GM21526 (cell line): ENCODE measurements around the gene SLC6A9.

Source experiments
- ATAC-seq: cut with Tn5 transposase; IDR thresholded peaks from one replicate; pipeline ENCODE4 v1.9.1; 2021; ENCODE audit warnings: moderate library complexity; ENCODE audit not compliant: unreplicated experiment, low FRiP score

The SLC6A9 gene

DNA sequence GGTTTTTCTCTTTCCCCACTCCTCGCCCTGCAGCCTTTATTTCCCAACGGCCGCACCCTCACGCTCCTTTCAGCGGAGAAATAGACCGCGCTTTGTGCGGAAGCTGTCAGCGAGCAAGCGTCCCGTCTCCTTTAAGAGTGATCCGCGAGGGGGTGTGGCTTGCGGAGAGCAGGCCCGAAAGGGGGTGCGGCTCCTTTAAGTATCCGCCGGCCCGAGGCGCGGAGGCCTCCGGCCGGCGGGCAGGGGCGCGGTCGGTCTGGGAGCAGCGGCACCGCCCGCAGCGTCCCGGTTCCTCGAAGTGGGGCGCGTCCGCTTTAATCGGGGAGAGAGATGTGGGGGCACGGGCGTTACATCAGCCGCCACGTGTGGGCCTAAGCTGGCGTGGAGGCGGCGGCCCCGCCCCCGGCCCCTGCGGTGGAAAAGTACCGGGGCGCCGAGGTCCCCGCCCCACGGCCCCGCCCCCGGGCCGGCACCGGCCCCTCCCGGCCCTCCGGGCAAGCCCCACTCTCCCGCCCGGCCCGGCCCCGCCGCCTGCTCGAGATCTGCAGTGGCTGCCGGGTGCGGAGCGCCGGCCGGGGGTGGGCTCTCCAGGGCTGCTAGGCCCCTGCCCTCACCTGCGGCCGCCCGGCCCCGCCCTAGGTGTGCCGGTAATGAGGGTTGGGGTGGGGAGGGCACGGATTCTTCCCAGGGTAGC lies 1.2 kb downstream of the SLC6A9 start:
- ATAC-seq, result peak; percentile 81

DNA sequence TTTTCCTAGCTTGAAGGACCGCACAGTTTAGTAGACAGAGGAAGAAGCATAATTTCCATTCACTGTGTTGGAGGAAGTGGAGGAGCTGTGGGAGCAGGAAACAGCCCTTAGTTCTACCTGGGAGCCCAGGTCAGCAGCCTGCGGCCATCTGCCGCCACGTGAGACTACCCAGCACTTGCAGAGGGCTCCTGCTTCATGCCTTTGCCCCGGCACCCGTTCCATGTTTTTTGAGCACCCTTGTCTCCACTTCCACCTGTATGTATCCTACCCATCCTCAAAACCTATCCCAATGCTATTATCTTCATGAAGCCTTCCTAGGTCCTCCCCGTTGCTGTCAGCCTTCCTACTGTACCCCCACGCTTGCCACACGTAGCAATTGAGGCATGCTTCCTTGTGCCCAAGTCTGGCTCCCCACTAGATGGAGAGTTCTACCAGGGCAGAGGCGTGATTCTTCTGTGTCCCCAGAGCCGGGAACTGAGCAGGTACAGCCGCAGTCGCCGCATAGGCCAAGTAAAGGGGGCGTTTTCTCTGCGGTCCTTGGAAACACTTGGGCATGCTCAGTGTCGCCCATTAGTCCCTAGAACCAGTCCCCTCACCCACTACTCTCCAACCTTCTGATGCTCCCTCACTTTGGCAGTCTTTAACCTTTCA lies 1.9 kb downstream of the SLC6A9 start:
- peak; percentile 34 for ATAC-seq

DNA sequence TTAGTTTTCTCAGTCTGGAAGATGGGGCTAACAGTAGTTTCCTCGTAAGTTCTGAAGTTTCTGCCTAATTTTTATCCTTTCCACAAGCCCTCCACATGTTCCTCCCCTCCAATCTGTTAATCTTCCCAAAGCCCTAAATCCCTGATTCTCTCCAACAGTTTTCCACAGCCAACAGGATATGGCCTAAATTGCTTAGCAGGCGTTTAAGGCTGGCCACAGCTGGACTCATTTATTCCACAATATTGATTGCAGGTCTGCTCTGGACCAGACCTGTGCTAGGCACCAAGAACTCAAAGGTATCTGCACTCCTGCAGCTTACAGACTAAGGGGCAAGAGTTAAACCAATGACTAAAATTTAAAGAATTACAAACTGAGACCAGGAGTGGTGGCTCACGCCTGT lies 3.9 kb downstream of the SLC6A9 start:
- ATAC-seq, result no peak

DNA sequence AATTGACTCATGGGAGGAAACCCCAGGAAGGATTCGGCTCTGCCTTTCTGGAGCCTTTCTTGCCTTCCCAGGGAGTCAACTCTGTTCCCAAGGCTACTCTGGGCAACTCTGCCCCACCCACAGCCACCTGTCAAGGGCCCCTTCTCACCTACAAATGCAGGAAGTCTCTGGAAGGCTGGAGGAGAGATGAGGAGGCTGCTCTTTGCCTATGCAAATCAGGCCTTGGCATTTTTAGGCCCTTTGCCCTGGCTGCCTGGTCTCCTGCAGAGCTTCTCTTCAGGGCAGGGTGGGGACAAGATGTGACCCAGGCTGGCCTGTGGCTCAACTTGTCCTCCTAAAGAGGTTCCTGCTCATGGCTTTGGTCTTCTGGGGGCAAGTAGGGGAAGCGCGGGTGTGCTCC lies 5.4 kb downstream of the SLC6A9 start:
- no peak for ATAC-seq

DNA sequence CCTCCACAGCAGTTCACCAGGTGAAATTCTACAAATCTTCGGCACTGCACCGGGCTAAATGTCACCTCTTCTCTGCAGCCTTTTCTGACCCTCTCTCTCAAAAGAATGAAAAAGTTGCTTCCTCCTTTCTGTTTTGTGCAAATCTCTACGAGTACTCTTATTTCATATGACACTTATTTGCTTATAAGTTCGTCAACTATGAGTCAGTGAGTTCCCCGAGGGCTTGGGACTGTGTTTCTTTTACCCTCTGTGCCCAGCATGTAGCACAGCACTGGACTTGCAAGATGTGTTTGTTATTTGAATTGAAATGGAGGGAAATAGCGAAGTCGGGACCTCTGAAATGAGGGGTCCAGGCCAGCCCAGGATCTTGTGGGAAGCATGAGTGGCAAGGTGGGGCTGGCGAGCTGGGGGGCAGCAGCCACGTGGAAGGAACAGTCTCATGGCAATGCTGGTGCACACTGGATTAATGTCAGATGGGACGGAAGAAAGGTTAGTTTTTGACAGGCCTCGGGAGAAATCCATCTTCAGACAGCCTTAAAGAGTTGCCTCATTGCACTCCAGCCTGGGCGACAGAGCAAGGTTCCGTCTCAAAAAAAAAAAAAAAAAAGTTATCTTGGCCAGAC lies 6.2 kb downstream of the SLC6A9 start:
- no peak for ATAC-seq

DNA sequence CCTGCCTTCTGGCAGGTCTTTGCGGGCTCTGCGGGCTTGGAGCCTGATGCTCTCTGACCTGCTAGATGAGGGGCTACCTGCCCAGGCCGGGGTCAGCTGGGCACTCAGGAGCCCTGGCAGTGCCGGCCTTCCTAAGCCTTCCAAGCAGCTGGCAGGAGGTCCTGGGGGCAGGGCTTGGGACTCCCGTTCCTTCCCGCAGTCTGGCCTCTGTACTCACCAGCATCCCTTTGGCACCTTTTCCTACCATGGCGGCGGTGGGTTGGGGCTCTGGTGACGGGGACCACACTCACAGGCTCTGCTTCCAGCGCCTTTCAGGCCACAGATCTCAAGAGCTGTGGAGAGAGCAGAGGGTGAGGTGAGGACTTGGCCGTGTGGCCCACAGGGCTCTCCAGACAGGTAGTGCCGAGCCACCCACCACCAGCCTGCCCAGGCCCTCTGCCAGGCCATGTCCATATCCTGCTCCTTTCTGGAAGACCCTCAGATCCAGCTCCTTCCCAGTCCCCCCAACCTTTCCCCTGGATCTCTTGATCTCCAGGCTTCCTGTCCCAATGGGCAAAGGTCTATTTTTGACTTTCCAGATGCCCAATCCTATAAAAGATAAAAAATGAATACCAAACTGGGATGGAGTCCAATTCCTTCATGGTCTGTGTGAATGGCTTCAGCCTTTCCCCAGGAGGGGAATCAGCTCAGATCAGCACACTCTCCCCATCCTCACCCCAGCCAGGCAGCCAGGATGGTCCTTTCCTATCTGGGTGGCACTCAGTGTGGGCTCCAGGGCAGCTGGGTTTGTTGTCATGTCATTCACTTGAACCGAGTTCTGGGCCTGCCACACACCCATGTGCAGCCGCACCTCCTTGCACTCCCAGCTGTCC lies 7.0 kb downstream of the SLC6A9 start:
- no peak for ATAC-seq

DNA sequence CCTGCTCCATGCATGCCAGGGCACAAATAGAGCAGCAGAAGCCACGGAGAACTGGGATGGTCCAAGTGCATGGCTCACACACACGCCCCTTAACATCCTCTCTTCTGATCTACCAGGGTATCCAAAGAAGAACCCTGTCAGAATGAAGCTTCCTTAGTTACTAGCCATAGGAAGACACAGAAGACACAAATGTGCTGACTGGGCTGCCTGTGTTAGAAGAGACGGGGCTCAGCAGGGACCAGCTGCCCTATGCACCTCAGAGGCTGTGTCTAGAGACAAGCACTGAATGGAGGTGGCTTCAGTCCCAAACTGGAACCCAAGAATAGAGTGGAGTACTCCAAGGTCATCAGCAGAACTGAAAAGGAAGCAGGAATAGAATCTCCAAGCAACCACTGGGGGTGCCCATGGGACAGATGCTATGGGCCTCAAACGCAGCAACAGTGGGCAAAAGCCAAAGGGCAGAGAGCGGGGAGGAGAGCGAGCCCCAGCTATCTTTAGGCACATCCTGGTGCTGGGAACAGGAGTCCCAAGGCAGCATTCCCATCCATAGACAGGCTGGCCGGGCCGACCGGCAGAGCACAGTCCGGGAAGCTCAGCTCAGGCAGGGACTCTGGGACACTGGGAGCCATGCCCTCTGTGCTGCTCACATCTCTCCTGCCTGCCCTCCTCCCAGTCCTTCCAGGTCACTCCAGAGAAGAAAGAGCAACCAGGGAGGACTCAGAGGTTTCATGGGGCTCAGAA lies 9.5 kb downstream of the SLC6A9 start:
- no peak for ATAC-seq

DNA sequence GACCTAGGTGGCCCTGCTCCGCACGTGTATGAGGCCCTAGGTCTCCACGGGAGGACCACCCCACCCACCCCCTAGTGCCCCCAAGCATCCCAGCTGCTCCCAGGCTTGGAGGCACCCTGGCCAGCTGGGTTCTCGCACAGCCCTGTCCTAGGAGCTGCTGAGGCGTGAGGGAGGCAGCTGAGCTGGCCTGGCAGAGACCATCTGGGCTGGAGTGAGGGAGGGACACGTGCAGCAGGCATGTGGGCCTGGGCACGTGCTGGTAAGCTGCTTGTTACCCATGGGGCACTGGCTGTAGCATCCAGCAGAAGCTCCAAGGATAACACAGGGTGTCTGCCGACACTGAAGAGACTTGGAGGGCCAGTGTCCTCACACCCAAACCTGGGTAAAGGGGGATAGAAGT lies 10.1 kb downstream of the SLC6A9 start:
- no peak for ATAC-seq

DNA sequence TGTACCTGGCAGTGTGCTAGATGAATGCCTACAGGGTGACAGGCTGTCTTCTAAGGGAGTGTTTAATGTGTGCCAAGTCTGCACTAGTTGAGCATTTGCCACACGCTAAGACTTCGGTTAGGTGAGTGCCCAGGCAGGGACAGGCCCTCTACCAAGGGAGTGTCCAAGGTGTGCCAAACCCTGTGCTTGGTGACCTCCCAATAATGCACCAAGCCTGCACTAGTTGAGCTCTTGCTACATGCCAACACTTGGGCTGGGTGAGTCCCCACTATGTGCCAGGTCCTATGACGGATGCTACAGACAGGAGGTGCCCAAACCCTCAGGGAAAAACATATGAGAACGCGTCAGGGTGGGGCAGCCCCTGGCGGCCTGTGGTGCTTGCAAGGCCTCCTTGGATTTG lies 10.8 kb downstream of the SLC6A9 start:
- ATAC-seq, result no peak

DNA sequence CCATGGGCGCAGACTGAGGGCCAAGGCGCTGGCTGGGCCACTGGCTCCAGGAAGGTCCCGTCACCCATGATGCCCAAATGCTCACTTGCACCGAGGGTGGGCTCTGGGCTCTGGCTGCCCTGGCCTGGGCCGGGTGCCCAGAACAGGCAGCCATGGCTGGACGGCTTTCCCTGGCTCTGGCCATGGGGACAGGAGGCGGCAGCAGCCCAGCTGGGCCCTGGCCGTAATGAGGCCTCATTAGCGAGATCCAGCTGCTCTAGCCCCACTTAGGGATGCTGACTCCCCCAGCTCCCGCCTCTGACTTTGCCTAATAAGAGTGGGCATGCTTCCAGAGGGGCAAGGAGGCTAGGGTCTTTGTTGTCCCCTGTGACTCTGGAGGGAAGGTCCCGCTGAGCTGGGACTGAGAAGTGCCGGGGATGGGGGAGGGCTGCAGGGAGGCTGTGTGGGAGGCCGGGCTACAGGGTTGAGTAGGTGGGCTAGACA lies 11.8 kb downstream of the SLC6A9 start:
- no peak for ATAC-seq

DNA sequence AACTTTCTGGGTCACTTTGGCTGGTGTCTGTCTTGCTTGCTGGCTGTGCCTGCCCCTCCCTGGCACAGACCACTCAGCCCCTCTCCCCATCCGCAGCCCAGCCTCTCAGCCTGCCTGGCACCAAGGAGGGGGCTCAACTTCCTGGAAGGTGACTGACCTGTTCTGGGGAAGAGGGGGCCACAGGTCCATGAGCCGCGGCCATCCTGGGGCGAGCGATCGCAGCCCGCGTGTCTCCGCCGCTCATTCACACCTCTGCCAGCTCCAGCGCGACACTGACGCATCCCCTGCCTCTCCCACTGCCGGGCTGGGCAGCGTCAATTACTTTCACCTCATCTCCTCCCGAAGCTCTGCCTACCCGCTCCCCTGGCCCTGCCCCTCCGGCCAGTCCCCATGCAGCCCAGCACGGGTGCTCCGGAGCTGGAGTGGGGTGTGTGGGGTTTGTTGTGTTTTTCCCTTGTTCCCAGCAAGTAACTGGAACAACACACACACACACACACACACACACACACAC lies 14.3 kb downstream of the SLC6A9 start:
- no peak for ATAC-seq

DNA sequence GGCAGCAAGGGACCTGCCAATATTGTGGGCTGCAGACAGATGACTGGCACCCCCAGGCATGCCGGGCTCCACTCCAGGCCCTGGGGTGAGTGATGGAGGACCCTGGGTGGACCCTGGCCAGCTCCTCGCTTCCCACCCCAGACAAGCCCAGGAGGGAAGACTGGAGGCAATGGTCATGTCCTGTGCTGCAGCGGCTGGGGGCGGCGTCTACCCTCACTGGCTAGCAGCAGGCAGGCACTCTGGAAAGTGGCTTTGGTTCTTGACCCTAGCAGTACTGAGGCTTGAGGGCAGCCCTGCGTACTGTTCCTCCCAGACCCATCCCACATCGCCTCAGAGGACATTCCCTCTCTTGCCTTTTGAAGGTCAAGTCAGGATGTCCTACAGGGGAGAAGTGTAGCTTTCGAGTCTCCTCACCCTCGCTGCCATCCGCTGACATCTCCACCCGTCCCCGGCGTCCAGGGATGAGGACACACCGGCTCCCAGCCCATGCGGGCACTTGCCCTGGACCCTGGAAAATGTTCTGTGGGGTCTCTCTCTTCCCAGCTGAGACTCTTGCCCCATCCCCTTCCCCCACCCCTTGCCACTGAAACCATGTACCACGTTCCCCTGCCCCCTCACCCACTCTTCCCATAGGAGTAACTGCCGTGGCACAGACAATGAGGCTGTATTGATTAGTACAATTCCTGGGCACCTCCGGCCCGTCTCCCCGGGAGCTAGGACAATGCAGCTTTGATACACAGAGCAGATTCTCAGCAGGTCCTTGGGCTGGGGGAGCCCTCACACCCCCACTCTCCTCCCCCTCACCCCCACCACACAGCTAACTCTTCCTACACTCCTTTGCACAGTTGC lies 15.0 kb downstream of the SLC6A9 start:
- ATAC-seq, result no peak

DNA sequence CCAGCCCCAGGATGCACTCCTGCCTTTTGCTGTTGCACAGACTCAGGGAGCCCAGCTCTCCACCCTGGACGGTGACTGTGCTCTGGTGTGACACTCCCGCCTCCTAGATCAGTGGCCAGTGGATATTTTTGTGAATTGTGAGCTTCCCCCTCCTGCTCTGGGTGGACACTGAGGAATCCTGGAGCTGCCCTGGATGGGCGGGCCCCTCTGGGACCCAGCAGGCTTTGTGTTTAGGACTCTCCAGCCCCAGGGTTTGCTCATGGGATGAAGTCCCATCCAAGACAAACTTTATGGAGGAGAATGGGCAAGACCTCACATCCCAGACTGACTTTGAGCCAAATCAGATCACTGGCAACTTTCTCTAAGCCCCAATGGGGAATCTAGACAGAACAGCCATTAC lies 16.1 kb downstream of the SLC6A9 start:
- no peak for ATAC-seq

DNA sequence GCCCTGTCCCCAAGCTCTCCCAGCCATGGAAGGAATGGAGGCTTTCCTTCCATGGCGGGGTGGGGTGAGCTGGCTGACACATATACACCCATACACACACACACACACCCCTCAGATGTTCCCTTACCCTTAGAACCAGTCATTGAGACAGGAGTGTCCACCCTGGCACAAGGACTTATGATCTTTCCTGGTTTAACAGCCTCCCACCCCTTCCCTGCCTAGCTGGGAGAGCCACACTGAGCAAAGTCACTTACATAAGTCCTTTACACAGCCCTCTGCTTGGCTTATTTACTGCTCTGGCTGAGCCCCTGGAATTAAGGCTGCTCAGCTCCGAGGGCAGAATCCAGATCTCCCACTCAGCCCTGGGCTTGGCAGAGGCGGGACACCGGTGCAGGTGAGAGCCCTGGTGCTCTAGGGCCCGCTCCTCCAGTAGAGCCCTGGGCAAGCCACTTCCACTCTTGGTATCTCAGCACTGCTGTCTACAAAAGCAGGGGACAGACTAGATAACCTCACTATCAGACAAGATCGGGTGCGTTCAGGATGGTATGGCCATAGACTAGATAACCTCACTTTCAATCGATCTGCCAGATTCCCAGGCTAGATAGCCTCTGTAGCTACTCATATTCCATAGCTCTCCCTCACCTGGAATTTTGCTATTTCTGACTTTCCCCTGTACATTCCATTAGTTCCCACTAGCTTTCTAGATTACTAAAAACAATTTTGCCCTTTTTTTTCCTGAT lies 16.7 kb downstream of the SLC6A9 start:
- ATAC-seq, result no peak

DNA sequence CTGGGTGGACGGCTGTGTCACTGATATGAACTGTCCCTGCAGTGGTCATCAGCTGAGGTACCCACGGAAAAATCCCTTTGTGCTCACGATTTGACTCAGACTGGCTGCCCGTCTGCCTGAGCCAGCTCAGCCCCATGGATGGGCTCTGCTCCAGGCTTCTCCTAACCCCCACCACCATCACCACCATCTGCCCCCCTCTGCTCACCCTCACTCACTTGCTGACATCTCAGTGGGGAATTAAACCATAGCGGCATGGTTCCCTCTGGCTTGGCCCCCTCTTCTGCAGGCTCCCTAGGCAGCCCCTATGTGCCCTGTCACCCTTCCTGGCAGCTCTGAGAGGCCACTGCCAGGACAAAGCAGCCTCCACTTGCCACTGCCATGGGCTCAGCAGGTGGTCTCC lies 17.3 kb downstream of the SLC6A9 start:
- no peak for ATAC-seq

DNA sequence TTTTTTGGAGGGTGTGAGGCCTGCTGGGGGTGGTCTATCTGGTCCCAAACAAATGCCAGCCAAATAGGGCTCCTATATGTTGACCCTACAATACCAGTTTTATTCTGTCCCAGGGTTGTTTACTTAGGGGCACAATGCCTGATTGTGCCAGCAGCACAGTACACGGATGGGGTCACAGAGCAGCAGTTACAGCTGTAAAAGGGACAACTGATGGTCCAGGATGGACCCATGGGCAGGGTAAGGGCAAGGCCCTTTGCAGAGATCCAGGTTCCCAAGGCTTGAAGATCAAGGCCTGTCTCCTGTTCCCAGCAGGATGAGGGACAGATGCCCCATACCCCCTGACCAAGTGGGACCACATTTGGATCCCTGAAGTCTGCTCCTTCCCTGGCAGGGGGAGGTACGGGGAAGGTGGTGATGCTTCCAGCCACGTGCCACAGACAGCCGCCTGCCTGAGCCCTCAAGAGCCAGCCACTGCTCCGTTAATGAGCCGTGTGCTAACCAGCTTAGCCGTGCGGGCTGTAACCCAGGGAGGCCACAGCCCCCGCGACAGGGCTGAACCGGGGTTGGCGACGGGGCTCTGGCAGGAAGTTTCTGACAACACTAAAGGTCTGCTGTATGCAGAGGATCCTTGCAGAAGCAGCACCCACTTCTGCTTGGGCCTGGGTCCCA lies 18.2 kb downstream of the SLC6A9 start:
- no peak for ATAC-seq

DNA sequence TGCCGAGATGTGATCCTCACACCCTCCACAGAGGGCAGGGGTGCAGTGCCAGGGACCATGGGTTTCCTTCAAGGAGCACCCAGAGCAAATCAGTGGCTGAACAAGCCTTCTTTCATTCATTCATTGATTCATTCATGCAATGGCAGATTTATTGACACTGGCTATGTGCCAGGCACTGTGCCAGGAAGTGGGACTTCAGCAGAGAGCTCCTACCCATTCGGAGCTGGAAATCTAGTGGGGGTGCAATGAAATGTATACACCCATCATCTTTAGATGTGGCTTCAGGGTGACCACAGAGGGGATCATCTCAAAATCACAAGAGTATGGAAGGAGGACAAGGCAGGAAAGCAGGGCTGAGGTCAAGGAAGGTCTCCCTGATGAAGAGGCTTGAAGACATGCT lies 18.9 kb downstream of the SLC6A9 start:
- ATAC-seq, result no peak

DNA sequence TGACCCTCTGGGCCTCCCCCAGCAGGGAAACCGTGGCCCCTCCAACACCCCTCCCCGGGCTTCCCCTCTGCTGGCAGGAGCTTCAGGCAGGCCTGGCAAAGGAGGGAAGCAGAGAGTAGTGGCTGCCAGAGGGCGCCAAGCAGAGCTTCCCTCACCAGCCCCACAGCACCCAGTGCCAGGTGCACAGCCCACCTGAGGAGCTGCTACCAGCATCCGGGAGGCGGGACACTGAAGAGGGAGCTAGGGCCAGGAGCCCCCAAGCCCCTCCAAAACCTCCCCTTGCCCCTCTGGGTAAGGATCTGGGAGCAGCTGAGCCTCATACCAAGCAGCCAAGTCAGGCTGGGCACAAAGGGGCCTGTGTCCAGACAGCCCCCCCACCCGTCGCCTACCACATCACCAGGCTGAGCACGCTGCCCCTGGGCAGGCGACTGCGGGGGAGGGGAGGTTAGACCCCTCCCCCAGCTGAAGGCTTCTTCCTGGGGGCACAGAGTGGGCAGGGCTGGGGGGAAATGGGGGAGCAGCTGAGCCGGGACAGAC lies 20.3 kb downstream of the SLC6A9 start:
- ATAC-seq, result no peak
